CD4-positive, alpha-beta T cell treated with Interleukin-2 at 100 ng/mL for 4 hours (primary cell): ENCODE measurements around the gene REEP1.

Experiments
- DNase-seq: peaks from one replicate; pipeline ENCODE4 v3.0.0-alpha.2; 2020; ENCODE audit warnings: low spot score

The REEP1 gene

GRCh38 chr2:86195808-86196387 is 141.5 kb downstream of the REEP1 start:
- DNase-seq: no peak

DNA sequence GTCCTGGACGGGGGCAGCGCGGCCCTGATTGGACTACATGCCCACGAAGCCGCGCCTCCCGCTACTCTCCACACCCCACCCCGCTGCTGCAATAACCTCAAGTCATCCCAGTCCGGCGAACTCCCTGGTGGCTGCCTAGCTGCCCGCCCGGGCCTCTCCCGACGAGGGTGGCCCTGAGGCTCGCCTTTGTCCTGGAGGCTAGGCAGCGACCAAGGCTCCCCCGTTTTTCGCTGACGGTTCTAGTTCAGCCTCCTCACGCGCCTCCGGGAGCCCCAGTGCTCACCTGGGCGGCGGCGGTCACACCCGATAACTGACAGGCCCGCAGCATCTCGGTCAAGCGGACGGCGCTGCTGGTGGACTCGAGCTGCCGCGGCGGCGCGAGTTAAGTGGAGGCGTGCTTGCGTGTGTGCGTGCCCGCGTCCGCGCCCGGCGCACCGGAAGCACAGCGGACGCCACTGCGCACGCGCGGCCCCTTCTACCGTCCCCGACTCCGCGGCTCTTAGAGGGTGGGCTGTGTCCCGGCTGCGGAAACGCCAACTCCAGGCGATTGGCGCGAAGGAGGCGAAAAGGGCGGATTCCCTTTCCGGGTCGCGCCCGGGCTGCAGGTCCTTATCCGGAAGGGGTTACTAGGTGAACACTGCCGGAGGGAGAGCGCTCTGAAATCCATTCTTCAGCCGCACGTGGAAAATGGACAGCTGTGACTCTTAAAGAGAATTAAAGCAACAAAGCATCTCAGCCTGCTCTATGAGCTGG is 142.2 kb downstream of the REEP1 start, which contains the start of gene IMMT:
Gene IMMT (minus strand): TSS at position 408 of the 753 bp plus-strand sequence. CDS start 80 bp downstream, at position 328.
- peak; percentile 91 for DNase-seq

DNA sequence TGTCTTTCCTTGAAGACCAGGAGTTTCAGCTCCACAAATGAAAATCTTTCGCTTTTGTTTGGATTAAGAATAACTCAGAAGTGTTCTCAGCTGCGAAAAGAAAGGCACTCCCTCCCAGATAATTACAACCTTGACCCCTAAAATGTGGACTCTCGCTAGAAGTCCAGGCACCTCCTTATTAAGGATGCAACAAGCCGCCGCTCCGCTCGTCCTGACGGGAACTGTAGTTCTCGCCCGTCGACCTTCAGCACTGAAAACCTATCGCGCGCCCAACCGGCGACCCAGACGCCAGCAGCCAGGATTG is 142.7 kb downstream of the REEP1 start:
- no peak for DNase-seq

DNA sequence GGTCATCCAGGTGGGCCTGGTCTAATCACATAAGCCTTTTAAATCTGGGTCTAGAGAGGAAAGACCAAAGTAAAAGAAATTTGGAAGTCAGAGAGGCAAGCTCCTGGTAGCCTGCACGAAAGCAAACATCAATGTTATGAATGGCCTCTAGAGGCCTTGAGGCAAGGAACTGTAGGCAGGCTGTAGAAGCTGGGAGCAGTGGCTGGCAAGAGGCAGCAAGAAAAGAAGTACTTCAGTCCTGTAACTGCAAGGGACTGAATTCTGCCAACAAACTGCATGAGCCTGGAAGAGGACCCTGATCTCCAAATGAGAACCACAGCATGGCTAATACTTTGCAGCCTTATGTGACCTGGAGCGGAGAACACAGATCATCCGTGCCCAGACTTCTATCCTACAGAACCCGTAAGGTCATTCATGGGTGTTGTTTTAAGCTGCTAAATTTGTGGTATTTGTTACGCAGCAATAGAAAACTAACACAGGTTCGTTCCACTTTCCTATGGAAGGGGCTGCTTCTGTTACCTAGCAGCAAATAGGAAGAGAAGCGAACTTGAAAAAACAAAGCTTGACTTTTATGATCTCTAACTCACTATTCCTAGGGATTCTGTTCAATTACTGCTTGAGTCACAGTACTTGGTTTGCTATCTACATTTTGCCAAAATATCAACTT is 143.4 kb downstream of the REEP1 start:
- DNase-seq: no peak

DNA sequence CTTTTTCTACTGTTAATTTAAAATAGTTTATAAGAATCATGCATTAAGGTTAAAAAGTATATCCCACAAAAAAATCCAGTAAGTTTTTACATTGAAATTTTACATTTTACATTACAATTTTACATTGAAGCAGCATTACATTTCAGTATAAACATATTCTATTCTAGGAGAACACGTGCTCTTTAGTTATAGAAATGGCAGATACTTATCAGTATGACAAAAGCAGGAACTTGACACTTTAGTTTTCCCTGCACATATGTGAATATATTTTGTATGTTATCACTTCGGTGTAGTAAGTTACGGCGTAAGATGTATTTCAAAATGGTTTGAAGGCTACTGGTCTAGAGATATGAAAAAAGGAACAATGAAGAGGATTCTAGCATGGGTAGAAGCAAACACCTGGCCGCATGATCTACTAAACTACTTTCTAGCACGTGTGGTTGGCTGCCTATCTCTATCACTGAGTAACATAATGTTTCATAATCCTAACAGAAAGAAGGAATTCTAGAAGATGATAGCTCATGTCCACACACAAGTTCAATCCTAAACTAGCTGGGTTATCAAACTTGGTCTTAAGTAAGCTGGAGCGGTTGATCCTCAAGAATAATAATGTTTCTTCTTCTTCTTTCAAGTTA is 147.5 kb downstream of the REEP1 start:
- no peak for DNase-seq

DNA sequence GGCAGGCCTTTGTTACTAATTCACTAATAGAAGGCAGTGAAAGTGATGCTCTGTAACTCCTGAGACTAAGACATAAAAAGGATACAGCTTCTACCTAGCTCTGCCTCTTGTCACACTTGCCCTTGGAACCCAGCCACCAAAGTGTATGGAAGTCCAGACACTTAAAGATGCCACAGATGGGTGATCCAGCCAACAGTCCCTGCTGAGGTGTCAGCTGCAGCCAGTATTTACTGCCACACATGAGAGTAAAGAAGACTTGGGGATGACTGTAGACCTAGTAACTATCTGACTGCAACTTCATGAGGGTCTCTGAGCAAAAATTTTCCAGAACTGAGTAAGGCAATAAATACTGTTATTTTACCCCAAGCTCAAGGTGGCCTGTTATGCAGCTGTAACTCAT is 151.0 kb downstream of the REEP1 start:
- no peak for DNase-seq

- DNase-seq: peak; percentile 83
Observed at GRCh38 chr2:86185517-86186212, 151.8 kb downstream of the REEP1 start.

DNA sequence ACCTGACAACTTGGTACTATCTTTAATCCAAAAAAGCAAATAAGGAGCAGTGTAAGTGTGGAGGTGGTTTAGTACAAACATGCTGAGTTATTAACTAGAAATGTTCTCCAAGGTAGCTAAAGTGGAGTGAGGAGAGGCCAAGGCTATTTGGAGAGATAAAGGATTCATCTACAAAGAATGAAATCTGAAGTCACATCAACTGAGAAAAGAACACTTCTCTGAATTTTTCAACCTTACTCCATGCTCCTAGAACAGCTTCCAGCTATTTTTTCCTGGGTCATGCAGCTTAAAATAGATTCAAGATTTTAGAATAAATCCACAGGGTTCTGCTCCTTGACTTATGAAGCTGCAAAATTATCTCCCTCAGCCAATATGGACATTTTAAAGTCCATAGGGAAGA is 160.8 kb downstream of the REEP1 start:
- DNase-seq: no peak

- DNase-seq: no peak
Observed at GRCh38 chr2:86175828-86176227, 161.6 kb downstream of the REEP1 start.

- no peak for DNase-seq
Observed at GRCh38 chr2:86174445-86174844, 163.0 kb downstream of the REEP1 start.

DNA sequence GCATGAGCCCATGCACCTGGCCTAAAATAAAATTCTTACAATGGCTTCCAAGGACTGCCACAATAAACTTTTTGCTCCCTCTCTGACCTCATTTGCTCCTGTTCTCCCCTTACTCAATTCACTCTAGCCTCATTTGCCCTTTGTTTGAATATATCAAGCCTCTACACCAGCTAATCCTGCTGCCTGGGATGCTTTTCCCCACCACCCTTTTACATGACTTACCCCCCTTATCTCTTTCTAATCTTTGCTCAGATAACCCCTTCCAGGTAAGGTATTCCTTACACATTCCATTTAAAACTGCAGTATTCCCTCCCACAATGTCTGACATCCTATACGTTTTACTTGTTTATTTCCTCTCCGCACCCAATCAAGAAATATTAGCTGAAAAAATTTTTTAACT is 164.8 kb downstream of the REEP1 start:
- DNase-seq: no peak

GRCh38 chr2:86171295-86171694 is 166.1 kb downstream of the REEP1 start:
- no peak for DNase-seq

GRCh38 chr2:86170449-86170848 is 167.0 kb downstream of the REEP1 start:
- DNase-seq: no peak
